Esophagus muscularis mucosa (tissue), 4 donors: ENCODE data around the gene STKLD1. TPM values are rescaled to one million over a fixed set of nuclear protein-coding genes. Genes with fewer than 3 reads are reported as not detected.

Experiments used
- DNase-seq: peaks from one replicate; pipeline ENCODE4 v3.0.0-alpha.2; 2017; ENCODE audit errors: extremely low spot score
- H3K27ac ChIP-seq, 4 donors: fragments of 200-600 bp; sonication (generic); replicated peaks in 1 of 4; 1 replicate in 3 of 4; 2 replicates in 1 of 4; pipeline ENCODE4 v1.5.1; 2016 to 2019; ENCODE audit warnings: mild to moderate bottlenecking in 1 of 4
- H3K27me3 ChIP-seq, 4 donors: fragments of 200-600 bp; sonication (generic); one replicate each; pipeline versions ENCODE4 v1.5.1 to v1.6.0; 2016 to 2019
- H3K36me3 ChIP-seq, 4 donors: fragments of 200-600 bp; sonication (generic); one replicate each; pipeline ENCODE4 v1.5.1; 2016 to 2019
- H3K4me1 ChIP-seq, 4 donors: fragments of 200-600 bp; sonication (generic); one replicate each; pipeline ENCODE4 v1.5.1; 2016 to 2019
- H3K4me3 ChIP-seq, 4 donors: fragments of 200-600 bp; sonication (generic); 1 replicate in 2 of 4; 2 replicates in 2 of 4; pipeline ENCODE4 v1.5.1; 2016 to 2019; ENCODE audit warnings: mild to moderate bottlenecking in 4 of 4, moderate library complexity in 1 of 4
- H3K9me3 ChIP-seq, 4 donors: fragments of 200-600 bp; sonication (generic); 1 replicate in 3 of 4; 2 replicates in 1 of 4; pipeline ENCODE4 v1.5.1; 2016 to 2019
- EP300 ChIP-seq: sonication (generic); formaldehyde crosslinking; IDR thresholded peaks from one replicate; pipeline ENCODE4 v1.6.1; 2017; ENCODE audit warnings: antibody characterized with exemption
- POLR2A ChIP-seq: fragments of 450-650 bp; IDR thresholded peaks from one replicate; pipeline ENCODE4 v1.6.1; 2017; ENCODE audit warnings: antibody characterized with exemption, moderate library complexity, mild to moderate bottlenecking, low read depth
- POLR2AphosphoS5 ChIP-seq, 2 donors: sonication (generic); formaldehyde crosslinking; IDR thresholded peaks; one replicate each; pipeline ENCODE4 v1.6.1; 2017; ENCODE audit warnings: antibody characterized with exemption in 2 of 2
- WGBS: methylation state at CpG from one replicate; pipeline ENCODE4 v1.1.5; 2018; 5-methylcytosine and 5-hydroxymethylcytosine counted together
- intact Hi-C: fragments of 100-400 bp; cut with DNase I; formaldehyde crosslinking; loops from one replicate; pipeline ENCODE4 v1.15.1; 2023
- total RNA-seq, 4 donors: library from RNA; depleted of rRNA; stranded (reverse); fragments of >200 nt; gene quantifications; one replicate each; pipeline versions ENCODE4 v1.1.0 to v1.2.1, GENCODE V29; 2016
- TF ChIP-seq, protein P1 (sequence below), 3 experiments: fragments of 200-600 bp in 2 of 3; fragments of 450-650 bp in 1 of 3; sonication (generic) in 2 of 3; IDR thresholded peaks; one replicate each; pipeline ENCODE4 v1.5.1; 2017 to 2019; ENCODE audit warnings: antibody characterized with exemption in 3 of 3, mild to moderate bottlenecking in 2 of 3, moderate library complexity in 1 of 3

STKLD1 gene
- total RNA-seq, 4 donors from 2014 or later, result 0.26 to 2.1 (median 1.0) TPM; not detected in 1

GRCh38 chr9:133439337-133439736 lies 63.2 kb downstream of the STKLD1 start:
- WGBS, result 93% methylated on average over 4 of the region's 4 CpGs
- Histone ChIP-seq H3K9me3 (no peaks in the 10 kb centered on the region), H3K4me3 (no peak overlapping the region), H3K4me1 (no peaks in the 10 kb centered on the region), H3K27me3 (no peaks in the 10 kb centered on the region), H3K27ac (no peak overlapping the region), H3K36me3 (no peaks in the 10 kb centered on the region)
- intact Hi-C loops, result no loop called here
- TF ChIP-seq, protein P1, sequence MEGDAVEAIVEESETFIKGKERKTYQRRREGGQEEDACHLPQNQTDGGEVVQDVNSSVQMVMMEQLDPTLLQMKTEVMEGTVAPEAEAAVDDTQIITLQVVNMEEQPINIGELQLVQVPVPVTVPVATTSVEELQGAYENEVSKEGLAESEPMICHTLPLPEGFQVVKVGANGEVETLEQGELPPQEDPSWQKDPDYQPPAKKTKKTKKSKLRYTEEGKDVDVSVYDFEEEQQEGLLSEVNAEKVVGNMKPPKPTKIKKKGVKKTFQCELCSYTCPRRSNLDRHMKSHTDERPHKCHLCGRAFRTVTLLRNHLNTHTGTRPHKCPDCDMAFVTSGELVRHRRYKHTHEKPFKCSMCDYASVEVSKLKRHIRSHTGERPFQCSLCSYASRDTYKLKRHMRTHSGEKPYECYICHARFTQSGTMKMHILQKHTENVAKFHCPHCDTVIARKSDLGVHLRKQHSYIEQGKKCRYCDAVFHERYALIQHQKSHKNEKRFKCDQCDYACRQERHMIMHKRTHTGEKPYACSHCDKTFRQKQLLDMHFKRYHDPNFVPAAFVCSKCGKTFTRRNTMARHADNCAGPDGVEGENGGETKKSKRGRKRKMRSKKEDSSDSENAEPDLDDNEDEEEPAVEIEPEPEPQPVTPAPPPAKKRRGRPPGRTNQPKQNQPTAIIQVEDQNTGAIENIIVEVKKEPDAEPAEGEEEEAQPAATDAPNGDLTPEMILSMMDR (IDR thresholded peaks at IDR 0.05), result no peak
- TF ChIP-seq POLR2AphosphoS5 (IDR thresholded peaks at IDR 0.05) (no peak), EP300 (no peak), POLR2A (no peak)
- DNase-seq, result no peak

- no peaks in the 10 kb centered on the region for H3K27me3 ChIP-seq
- WGBS, result 94% methylated on average over 12 of the region's 12 CpGs
- H3K36me3 ChIP-seq, result no peaks in the 10 kb centered on the region
- intact Hi-C loops, result no loop called here
- no peak for DNase-seq
- no peak overlapping the region for H3K27ac ChIP-seq
- H3K4me1 ChIP-seq, result no peaks in the 10 kb centered on the region
- H3K9me3 ChIP-seq, result no peaks in the 10 kb centered on the region
- H3K4me3 ChIP-seq, result no peak overlapping the region
- TF ChIP-seq POLR2A, result no peak
- TF ChIP-seq, protein P1 (IDR thresholded peaks at IDR 0.05), result no peak
- TF ChIP-seq EP300, result no peak
- no peak for TF ChIP-seq POLR2AphosphoS5 (IDR thresholded peaks at IDR 0.05)
Observed at GRCh38 chr9:133440874-133441273, 64.7 kb downstream of the STKLD1 start.

DNA sequence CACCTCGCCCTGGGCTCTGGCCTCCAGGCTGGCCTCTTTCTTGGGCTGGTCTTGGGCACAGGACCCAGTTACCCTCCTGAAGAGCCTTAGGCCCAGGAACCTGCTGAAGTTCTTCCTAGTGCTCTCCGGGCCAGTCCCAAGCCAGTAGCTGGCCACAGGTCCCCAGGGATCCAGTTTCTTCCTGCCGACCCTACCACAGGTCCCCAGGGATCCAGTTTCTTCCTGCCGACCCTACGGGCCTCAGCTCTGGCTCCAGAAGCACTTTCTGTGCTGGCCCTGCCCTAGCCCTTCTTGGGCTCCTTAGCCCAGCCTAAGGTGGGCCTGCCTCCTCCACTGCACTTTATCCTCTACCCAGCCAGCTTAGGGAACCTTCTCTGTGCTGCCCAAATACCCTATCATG lies 65.4 kb downstream of the STKLD1 start:
- no peaks in the 10 kb centered on the region for H3K36me3 ChIP-seq
- no peak overlapping the region for H3K27ac ChIP-seq
- intact Hi-C loops, result no loop called here
- 57% methylated on average over 4 of the region's 5 CpGs for WGBS
- no peak for DNase-seq
- H3K4me3 ChIP-seq, result no peak overlapping the region
- no peaks in the 10 kb centered on the region for H3K4me1 ChIP-seq
- H3K27me3 ChIP-seq, result no peaks in the 10 kb centered on the region
- TF ChIP-seq POLR2A, result no peak
- TF ChIP-seq EP300, result no peak
- no peak for TF ChIP-seq POLR2AphosphoS5 (IDR thresholded peaks at IDR 0.05)
- no peaks in the 10 kb centered on the region for H3K9me3 ChIP-seq

- no peak for DNase-seq
- Histone ChIP-seq H3K4me1 (no peaks in the 10 kb centered on the region), H3K27ac (no peak overlapping the region), H3K9me3 (no peaks in the 10 kb centered on the region), H3K27me3 (no peaks in the 10 kb centered on the region), H3K36me3 (no peaks in the 10 kb centered on the region), H3K4me3 (no peak overlapping the region)
- TF ChIP-seq POLR2A, result no peak
- TF ChIP-seq POLR2AphosphoS5 (IDR thresholded peaks at IDR 0.05), result no peak
- TF ChIP-seq EP300, result no peak
- TF ChIP-seq, protein P1 (IDR thresholded peaks at IDR 0.05), result no peak
- intact Hi-C loops, result no loop called here
- WGBS, result no CpG with 5 or more reads among the region's 15 CpGs
Observed at GRCh38 chr9:133443248-133443647, 67.1 kb downstream of the STKLD1 start.

- TF ChIP-seq POLR2A, result no peak
- TF ChIP-seq, protein P1 (IDR thresholded peaks at IDR 0.05), result no peak
- no peak for TF ChIP-seq EP300
- TF ChIP-seq POLR2AphosphoS5 (IDR thresholded peaks at IDR 0.05), result no peak
- Histone ChIP-seq H3K4me1 (no peaks in the 10 kb centered on the region), H3K27me3 (no peaks in the 10 kb centered on the region), H3K36me3 (no peaks in the 10 kb centered on the region), H3K27ac (no peak overlapping the region), H3K9me3 (no peaks in the 10 kb centered on the region), H3K4me3 (no peak overlapping the region)
- intact Hi-C loops, result no loop called here
- 88% methylated on average over 8 of the region's 8 CpGs for WGBS
- DNase-seq, result no peak
Observed at GRCh38 chr9:133443982-133444381, 67.8 kb downstream of the STKLD1 start.
